Occipital lobe (tissue), 3 donors: Measurements from ENCODE around the gene RAB34. TPM values are rescaled to one million over a fixed set of nuclear protein-coding genes. Genes with fewer than 3 reads are reported as not detected.

Experiments used
- DNase-seq: peaks from one replicate; lab custom pipeline; 2025; lab: John Stamatoyannopoulos, UW
- small RNA-seq: library from RNA; depleted of rRNA; stranded (forward); fragments of <200 nt; gene quantifications from one replicate; pipeline ENCODE3, GENCODE V24; 2014
- total RNA-seq: library from RNA; depleted of rRNA; stranded (reverse); fragments of >200 nt; gene quantifications from one replicate; pipeline ENCODE4 v1.2.3, GENCODE V29; 2014

The RAB34 gene
- total RNA-seq, 1 donor from 2014 or later: 10.6 TPM

GRCh38 chr17:28686296-28686695 lies 31.4 kb downstream of the RAB34 start:
- no peak for DNase-seq

- no peak for DNase-seq
Observed at GRCh38 chr17:28685366-28685765, 32.3 kb downstream of the RAB34 start.

- DNase-seq: peak; percentile 73
Observed at GRCh38 chr17:28684963-28685362, 32.7 kb downstream of the RAB34 start.

- DNase-seq: no peak
Observed at GRCh38 chr17:28682655-28683054, 35.0 kb downstream of the RAB34 start.

GRCh38 chr17:28675980-28676379 lies 41.7 kb downstream of the RAB34 start:
- no peak for DNase-seq

GRCh38 chr17:28675490-28675889 lies 42.2 kb downstream of the RAB34 start:
- no peak for DNase-seq

GRCh38 chr17:28669918-28670317 lies 47.8 kb downstream of the RAB34 start:
- no peak for DNase-seq

- no peak for DNase-seq
Observed at GRCh38 chr17:28667870-28668269, 49.8 kb downstream of the RAB34 start.

- no peak for DNase-seq
Observed at GRCh38 chr17:28665994-28666393, 51.7 kb downstream of the RAB34 start.

Small RNA genes lying within 50 kb of the gene (small RNA-seq; reads per million reads assigned to genes)
- gene SNORD42A (not detected), gene SNORD42B (not detected), gene SNORD4A (not detected), gene SNORD4B (not detected)

Other genes with a start within 250 kb of the RAB34 start
- not detected for gene SLC13A2, start 244.2 kb downstream of the RAB34 start, total RNA-seq
- not detected for gene FOXN1, start 211.5 kb downstream of the RAB34 start, total RNA-seq
- 31.5 TPM for gene UNC119, start 165.2 kb downstream of the RAB34 start, total RNA-seq
- gene PIGS, start 146.3 kb downstream of the RAB34 start, total RNA-seq: 12.8 TPM
- gene ALDOC, start 141.0 kb downstream of the RAB34 start, total RNA-seq: 78.1 TPM
- gene SPAG5, start 118.8 kb downstream of the RAB34 start, total RNA-seq: 4.7 TPM
- gene RSKR, start 103.7 kb downstream of the RAB34 start, total RNA-seq: 16.5 TPM
- gene BLTP2, start 72.7 kb downstream of the RAB34 start, total RNA-seq: 83.8 TPM
- gene SDF2, start 56.0 kb downstream of the RAB34 start, total RNA-seq: 33.5 TPM
- 32.3 TPM for gene SUPT6H, start 55.7 kb downstream of the RAB34 start, total RNA-seq
- gene PROCA1, start 6.0 kb downstream of the RAB34 start, total RNA-seq: 3.3 TPM
- gene RPL23A, start 2.1 kb upstream of the RAB34 start, total RNA-seq: 414 TPM
- gene TLCD1, start 8.4 kb upstream of the RAB34 start, total RNA-seq: not detected
- 0.62 TPM for gene NEK8, start 10.9 kb upstream of the RAB34 start, total RNA-seq
- 35.6 TPM for gene TRAF4, start 26.1 kb upstream of the RAB34 start, total RNA-seq
- 2.7 TPM for gene FAM222B, start 124.9 kb upstream of the RAB34 start, total RNA-seq
- gene ERAL1, start 137.1 kb upstream of the RAB34 start, total RNA-seq: 21.8 TPM
- 20.0 TPM for gene FLOT2, start 179.9 kb upstream of the RAB34 start, total RNA-seq
- gene DHRS13, start 185.2 kb upstream of the RAB34 start, total RNA-seq: 27.1 TPM
- 44.8 TPM for gene PHF12, start 233.7 kb upstream of the RAB34 start, total RNA-seq